Measurements from ENCODE around the gene ZER1. TPM values are rescaled to one million over a fixed set of nuclear protein-coding genes. Genes with fewer than 3 reads are reported as not detected.

Gene ZER1
- polyA plus RNA-seq, 1 donor from 2014 or later = 33.7 TPM

DNA sequence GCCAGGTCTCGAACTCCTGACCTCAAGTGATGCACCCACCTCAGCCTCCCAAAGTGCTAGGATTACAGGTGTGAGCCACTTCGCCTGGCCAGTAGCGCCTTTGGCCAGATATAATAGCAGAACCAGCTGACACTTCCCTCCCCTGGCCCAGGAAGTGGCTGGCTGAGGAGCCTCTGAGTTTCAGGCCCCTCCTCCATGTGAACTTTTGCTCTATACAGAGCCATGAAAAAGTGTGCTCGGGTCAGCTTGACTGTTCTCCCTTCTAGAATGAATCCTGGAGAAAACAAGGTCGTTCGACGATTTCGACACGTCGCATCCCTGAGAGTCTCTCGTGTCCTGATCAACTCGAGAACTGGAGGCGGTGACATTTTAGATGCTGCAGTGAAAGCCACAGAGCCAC lies 39.2 kb downstream of the ZER1 start:
- Mint-ChIP-seq H3K36me3 (peaks cover 4% of the 10 kb centered on the region), H3K9me3 (no peaks in the 10 kb centered on the region), H3K4me3 (no peak overlapping the region), H3K27ac (no peak overlapping the region), H3K27me3 (no peaks in the 10 kb centered on the region), H3K4me1 (peaks cover 0 to 1% (median 0%) of the 10 kb centered on the region in 3 donors)

DNA sequence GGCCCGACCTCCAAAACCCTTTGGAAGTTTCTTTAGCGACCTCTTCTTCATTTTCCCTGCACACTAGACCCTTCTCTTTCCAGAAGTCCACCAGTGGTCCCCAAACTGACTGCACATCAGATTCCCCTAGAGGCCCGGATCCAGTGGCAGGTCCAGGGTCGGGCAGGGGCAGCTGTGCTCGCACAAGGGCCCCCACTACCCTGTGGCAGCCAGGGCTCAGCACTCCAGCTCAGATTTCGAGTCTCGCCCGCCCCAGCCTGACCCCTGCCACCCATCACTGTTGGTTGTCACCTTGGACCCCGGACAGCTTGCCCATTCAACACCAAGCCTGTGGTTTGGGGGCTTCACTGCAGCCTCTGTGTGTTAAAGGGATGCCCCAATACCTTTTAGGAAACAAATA lies 40.0 kb downstream of the ZER1 start:
- H3K27ac Mint-ChIP-seq = no peak overlapping the region
- no peaks in the 10 kb centered on the region for H3K4me1 Mint-ChIP-seq
- no peak overlapping the region for H3K4me3 Mint-ChIP-seq
- H3K27me3 Mint-ChIP-seq = no peaks in the 10 kb centered on the region
- no peaks in the 10 kb centered on the region for H3K9me3 Mint-ChIP-seq
- H3K36me3 Mint-ChIP-seq = peaks cover 4% of the 10 kb centered on the region

- H3K4me3 Mint-ChIP-seq = no peak overlapping the region
- peak overlapping the region in 1 of 3 donors; percentile 71 for H3K27ac Mint-ChIP-seq
- H3K36me3 Mint-ChIP-seq = peaks cover 4% of the 10 kb centered on the region
- H3K9me3 Mint-ChIP-seq = no peaks in the 10 kb centered on the region
- H3K27me3 Mint-ChIP-seq = no peaks in the 10 kb centered on the region
- no peaks in the 10 kb centered on the region for H3K4me1 Mint-ChIP-seq
These were observed 40.6 kb downstream of the ZER1 start for GRCh38 chr9:128731093-128731492.

DNA sequence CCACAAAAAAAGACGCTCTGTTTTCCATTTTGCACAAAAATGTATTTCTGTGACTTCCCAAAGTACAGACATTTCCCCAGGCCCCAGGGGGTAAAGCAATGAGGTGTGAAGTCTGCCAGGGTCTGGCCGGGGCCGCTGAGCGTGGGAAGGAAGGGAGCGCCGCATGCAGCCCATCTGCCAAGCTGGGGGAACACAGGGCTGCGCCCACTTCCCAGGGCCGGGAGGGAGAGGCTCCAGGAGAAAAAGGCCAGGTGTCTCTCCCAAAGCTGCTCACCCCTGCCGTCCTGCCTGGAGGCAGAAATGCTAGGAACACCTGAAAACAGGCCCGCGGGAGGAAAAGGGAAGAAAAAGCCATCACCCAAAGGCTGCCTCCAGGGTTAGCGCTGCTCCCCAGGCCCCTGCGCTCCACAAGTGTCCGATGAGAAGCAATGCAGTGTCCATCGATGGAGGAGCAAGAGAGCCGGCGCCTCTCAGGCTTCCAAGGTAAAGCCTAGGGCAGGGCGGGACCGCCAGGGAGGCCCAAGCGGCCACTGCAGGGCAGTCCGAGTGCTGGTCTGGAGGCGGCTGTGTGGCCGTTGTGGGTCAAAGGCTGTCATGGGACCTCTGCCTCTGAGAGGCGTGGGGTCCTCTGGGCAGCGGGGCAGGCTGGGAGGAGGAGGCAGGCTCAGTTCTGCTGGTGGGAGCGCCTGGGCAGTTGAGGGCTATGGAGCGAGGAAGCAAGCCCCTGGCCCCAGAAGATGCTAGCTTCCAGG lies 41.8 kb downstream of the ZER1 start:
- H3K4me3 Mint-ChIP-seq = no peak overlapping the region
- no peak overlapping the region for H3K27ac Mint-ChIP-seq
- no peaks in the 10 kb centered on the region for H3K27me3 Mint-ChIP-seq
- peaks cover 0 to 5% (median 2%) of the 10 kb centered on the region in 3 donors for H3K4me1 Mint-ChIP-seq
- no peaks in the 10 kb centered on the region for H3K36me3 Mint-ChIP-seq
- no peaks in the 10 kb centered on the region for H3K9me3 Mint-ChIP-seq

- Mint-ChIP-seq H3K36me3 (no peaks in the 10 kb centered on the region), H3K27me3 (no peaks in the 10 kb centered on the region), H3K4me3 (peak overlapping the region in 1 of 4 donors; percentile 18), H3K4me1 (peaks cover 2 to 8% (median 7%) of the 10 kb centered on the region in 3 donors), H3K27ac (no peak overlapping the region), H3K9me3 (no peaks in the 10 kb centered on the region)
These were observed 42.4 kb downstream of the ZER1 start for GRCh38 chr9:128729302-128729701.

DNA sequence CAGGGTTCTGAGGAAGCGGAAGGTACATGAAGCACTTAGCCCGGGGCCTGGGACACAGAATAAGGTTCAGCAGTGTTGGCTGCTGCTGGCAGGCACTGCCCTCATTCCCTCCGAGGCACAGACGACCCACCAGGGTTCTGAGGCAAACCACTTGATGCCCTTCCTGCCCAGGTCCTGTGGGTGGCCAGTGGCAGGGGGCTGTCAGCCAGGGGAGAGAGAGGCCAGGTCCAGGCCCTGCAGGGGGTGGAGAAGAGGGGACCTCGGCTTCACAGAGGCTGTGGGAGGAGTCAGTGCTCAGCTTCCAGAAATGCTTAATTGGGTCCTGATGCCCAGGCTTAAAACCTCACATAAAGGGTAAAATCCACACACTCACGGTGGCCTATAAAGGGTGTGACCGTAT lies 43.4 kb downstream of the ZER1 start:
- Mint-ChIP-seq H3K27me3 (no peaks in the 10 kb centered on the region), H3K36me3 (no peaks in the 10 kb centered on the region), H3K4me3 (peak overlapping the region in 1 of 4 donors; percentile 9), H3K4me1 (peaks cover 5 to 10% (median 7%) of the 10 kb centered on the region in 3 donors), H3K9me3 (no peaks in the 10 kb centered on the region), H3K27ac (no peak overlapping the region)

DNA sequence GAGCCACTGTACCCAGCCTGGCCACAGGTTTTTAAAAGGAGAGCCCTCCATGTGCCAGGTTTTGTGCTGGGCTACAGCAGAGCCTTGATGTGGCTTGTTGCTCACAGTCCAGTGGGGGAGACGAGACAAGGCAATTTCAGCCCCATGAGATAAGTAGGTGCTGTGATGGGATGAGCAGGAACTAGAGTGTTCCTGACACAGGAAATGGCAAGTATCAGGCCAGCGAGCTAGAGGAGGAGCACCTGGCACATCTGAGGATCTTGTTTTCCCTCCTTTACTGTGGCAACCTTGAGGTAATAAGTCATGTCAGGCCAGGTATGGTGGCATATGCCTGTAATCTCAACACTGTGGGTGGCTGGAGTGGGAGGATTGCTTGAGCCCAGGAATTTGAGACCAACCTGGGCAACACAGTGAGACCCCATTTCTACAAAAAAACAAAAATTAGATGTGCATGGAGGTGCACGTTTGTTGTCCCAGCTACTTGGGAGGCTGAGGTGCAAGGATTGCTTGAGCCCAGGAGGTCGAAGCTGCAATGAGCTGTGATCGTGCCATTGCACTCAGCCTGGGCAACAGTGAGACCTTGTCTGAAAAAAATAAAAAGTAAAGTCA lies 44.0 kb downstream of the ZER1 start:
- Mint-ChIP-seq H3K9me3 (no peaks in the 10 kb centered on the region), H3K27ac (peak overlapping the region in 2 of 3 donors; percentile 51 to 77), H3K36me3 (no peaks in the 10 kb centered on the region), H3K27me3 (no peaks in the 10 kb centered on the region), H3K4me1 (peaks cover 5 to 13% (median 11%) of the 10 kb centered on the region in 3 donors), H3K4me3 (no peak overlapping the region)

- peaks cover 5 to 16% (median 14%) of the 10 kb centered on the region in 3 donors for H3K4me1 Mint-ChIP-seq
- H3K9me3 Mint-ChIP-seq = no peaks in the 10 kb centered on the region
- no peaks in the 10 kb centered on the region for H3K27me3 Mint-ChIP-seq
- H3K36me3 Mint-ChIP-seq = no peaks in the 10 kb centered on the region
- H3K27ac Mint-ChIP-seq = peak overlapping the region; percentile 95 to 96 (median 95)
- H3K4me3 Mint-ChIP-seq = peak overlapping the region; percentile 92 to 95 (median 94)
These were observed 46.9 kb downstream of the ZER1 start for GRCh38 chr9:128724744-128725211.

DNA sequence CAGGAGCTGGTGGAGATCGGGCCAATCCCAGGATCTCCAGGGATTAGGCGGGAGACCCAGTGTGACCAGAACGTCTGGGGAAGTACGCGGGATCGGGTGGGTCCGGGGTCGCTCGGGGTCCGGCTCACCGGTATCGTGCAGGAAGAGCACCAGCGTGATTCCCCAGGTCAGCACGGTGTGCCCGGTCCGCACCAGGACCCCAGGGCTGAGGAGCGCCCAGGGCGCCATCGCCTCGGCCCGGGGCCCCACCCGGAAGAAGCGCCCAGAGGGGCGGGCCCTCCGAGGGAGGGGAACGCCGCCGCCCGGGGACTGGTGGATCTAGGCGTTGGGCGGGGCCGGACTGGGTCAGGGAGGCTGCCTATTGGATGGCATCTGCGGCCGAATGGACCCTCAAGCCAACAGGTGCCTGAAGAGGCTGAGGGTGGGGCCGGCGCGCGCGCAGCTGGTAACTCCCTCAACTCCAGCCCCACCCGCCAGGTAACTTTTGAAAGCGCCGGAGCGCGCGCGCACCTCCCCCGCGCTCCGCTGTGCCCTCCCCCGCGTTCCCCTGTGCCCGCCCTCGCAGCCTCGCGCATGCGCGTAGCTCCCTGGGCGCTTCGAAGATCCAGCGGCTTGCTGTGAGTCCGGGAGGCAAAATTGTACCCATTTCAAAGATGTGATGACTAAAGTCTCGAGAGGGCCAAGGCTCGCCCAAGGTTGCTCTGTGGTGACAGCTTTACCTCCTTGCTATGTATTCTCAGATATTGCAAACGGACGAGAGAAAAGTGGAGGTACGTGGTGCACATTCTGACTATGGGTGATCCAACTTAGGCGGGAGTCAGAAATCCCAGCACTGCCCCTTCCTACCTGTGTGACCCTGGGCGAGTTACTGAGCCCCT lies 47.6 kb downstream of the ZER1 start, which contains the start of gene ZDHHC12:
Gene ZDHHC12, minus strand, starts transcription at position 262 of the 878 bp plus-strand sequence. Its CDS starts 34 bp downstream, at position 228.
- H3K4me3 Mint-ChIP-seq = peak within 1 kb of the TSS; percentile 92 to 95 (median 94)
- H3K36me3 Mint-ChIP-seq = no peaks in the 10 kb centered on the region
- peaks cover 5 to 16% (median 14%) of the 10 kb centered on the region in 3 donors for H3K4me1 Mint-ChIP-seq
- peak within 1 kb of the TSS; percentile 95 to 96 (median 95) for H3K27ac Mint-ChIP-seq
- no peaks in the 10 kb centered on the region for H3K9me3 Mint-ChIP-seq
- H3K27me3 Mint-ChIP-seq = no peaks in the 10 kb centered on the region

GRCh38 chr9:128723352-128723865 lies 48.3 kb downstream of the ZER1 start:
- Mint-ChIP-seq H3K4me1 (peaks cover 5 to 16% (median 14%) of the 10 kb centered on the region in 3 donors), H3K4me3 (peak overlapping the region; percentile 91 to 95 (median 92)), H3K9me3 (no peaks in the 10 kb centered on the region), H3K36me3 (no peaks in the 10 kb centered on the region), H3K27me3 (no peaks in the 10 kb centered on the region), H3K27ac (peak overlapping the region; percentile 74 to 95 (median 92))

DNA sequence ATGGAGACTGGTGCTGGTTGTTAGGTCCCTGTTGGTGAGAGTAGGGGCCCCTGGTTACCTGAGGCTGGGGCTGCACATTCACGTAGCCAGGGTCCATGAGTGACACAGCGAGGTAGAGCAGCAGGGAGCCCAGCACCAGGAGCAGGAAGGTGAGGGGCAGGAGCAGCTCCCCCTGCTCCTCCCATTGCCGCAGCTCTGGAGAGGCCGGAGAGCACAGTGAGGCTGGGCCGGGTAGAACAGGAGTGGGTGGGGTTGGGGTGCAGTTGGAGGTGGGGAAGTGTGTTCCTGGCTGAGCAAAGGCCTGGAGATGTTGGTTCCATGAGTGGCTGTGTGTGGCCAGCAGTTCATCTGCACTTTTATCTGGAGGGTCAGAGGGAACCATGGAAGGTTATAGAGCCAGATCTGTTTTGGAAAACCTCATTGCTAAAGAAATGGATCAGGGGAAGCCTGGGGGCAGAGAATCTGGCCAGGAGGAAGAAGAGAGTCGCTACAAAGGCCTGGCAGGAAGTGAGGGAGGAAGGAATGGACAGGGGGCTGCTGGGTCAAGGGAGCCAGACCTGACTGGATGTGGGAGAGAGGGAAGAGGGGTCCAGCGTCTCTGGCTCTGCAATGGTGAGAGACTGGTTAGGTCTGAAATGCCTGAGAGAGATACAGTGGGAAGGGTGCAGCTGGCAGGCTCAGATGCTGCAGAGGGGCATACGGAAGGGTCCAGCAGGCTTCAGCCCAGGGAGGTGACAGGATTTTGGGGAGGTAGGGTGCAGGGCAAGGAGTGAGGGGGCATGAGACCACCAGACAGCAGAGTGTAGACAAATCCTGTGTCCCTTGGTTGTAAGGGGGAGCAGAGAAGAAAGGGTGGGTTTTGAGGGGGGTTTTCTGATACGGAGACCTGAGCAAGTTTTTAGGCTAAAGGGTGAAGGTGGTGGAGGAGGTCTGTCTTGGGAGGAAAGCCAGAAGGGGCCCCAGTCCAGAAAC lies 49.1 kb downstream of the ZER1 start:
- Mint-ChIP-seq H3K9me3 (no peaks in the 10 kb centered on the region), H3K27me3 (no peaks in the 10 kb centered on the region), H3K4me1 (peaks cover 5 to 16% (median 14%) of the 10 kb centered on the region in 3 donors), H3K4me3 (peak overlapping the region; percentile 87 to 93 (median 92)), H3K27ac (peak overlapping the region in 2 of 3 donors; percentile 74 to 95), H3K36me3 (no peaks in the 10 kb centered on the region)

GRCh38 chr9:128721487-128722010 lies 50.2 kb downstream of the ZER1 start:
- Mint-ChIP-seq H3K4me3 (peak overlapping the region in 1 of 4 donors; percentile 92), H3K9me3 (no peaks in the 10 kb centered on the region), H3K36me3 (no peaks in the 10 kb centered on the region), H3K4me1 (peaks cover 5 to 16% (median 14%) of the 10 kb centered on the region in 3 donors), H3K27ac (peak overlapping the region in 2 of 3 donors; percentile 39 to 95), H3K27me3 (no peaks in the 10 kb centered on the region)

- H3K27me3 Mint-ChIP-seq = no peaks in the 10 kb centered on the region
- H3K27ac Mint-ChIP-seq = peak overlapping the region in 1 of 3 donors; percentile 19
- peak overlapping the region in 1 of 4 donors; percentile 45 for H3K4me3 Mint-ChIP-seq
- peaks cover 5 to 16% (median 14%) of the 10 kb centered on the region in 3 donors for H3K4me1 Mint-ChIP-seq
- H3K9me3 Mint-ChIP-seq = no peaks in the 10 kb centered on the region
- H3K36me3 Mint-ChIP-seq = no peaks in the 10 kb centered on the region
These were observed 50.8 kb downstream of the ZER1 start for GRCh38 chr9:128720841-128721486.

Measured in IgD-negative memory B cell (primary cell).